Skin of body (tissue), 2 donors: ENCODE data around the gene ELFN1. TPM values are rescaled to one million over a fixed set of nuclear protein-coding genes. Genes with fewer than 3 reads are reported as not detected.
A peak's percentile ranks its signal among the peaks of the same experiment; 100 is the strongest.

Experiments
- DNase-seq: peaks from one replicate; lab custom pipeline; 2025; lab: John Stamatoyannopoulos, UW
- total RNA-seq: library from RNA; depleted of rRNA; stranded (reverse); fragments of >200 nt; gene quantifications from one replicate; pipeline ENCODE4 v1.2.3, GENCODE V29; 2014

Gene ELFN1
- total RNA-seq = 3.1 TPM

- peak; percentile 47 for DNase-seq
Observed at GRCh38 chr7:1669954-1670893, at the start of gene ELFN1. TSS of gene ELFN1 (plus strand) at chr7:1670277. CDS start at chr7:1744597, 74,320 bp downstream.

GRCh38 chr7:1620835-1621234 lies 49.2 kb upstream of the ELFN1 start:
- no peak for DNase-seq

GRCh38 chr7:1621718-1622117 lies 48.4 kb upstream of the ELFN1 start:
- DNase-seq = no peak

GRCh38 chr7:1622441-1622840 lies 47.6 kb upstream of the ELFN1 start:
- no peak for DNase-seq

GRCh38 chr7:1623810-1624209 lies 46.3 kb upstream of the ELFN1 start:
- DNase-seq = no peak

GRCh38 chr7:1624999-1625927 lies 44.8 kb upstream of the ELFN1 start:
- no peak for DNase-seq

- no peak for DNase-seq
Observed at GRCh38 chr7:1626769-1627168, 43.3 kb upstream of the ELFN1 start.

- no peak for DNase-seq
Observed at GRCh38 chr7:1630700-1631336, 39.3 kb upstream of the ELFN1 start.

GRCh38 chr7:1631678-1632077 lies 38.4 kb upstream of the ELFN1 start:
- DNase-seq = no peak

GRCh38 chr7:1632506-1632905 lies 37.6 kb upstream of the ELFN1 start:
- no peak for DNase-seq

- DNase-seq = no peak
Observed at GRCh38 chr7:1632916-1633785, 36.9 kb upstream of the ELFN1 start.

GRCh38 chr7:1635401-1635800 lies 34.7 kb upstream of the ELFN1 start:
- no peak for DNase-seq

- no peak for DNase-seq
Observed at GRCh38 chr7:1637155-1637554, 32.9 kb upstream of the ELFN1 start.

- no peak for DNase-seq
Observed at GRCh38 chr7:1638215-1638661, 31.8 kb upstream of the ELFN1 start.

GRCh38 chr7:1639071-1639470 lies 31.0 kb upstream of the ELFN1 start:
- no peak for DNase-seq

- DNase-seq = no peak
Observed at GRCh38 chr7:1639532-1640175, 30.4 kb upstream of the ELFN1 start.

- no peak for DNase-seq
Observed at GRCh38 chr7:1640376-1641172, 29.5 kb upstream of the ELFN1 start.

GRCh38 chr7:1641173-1641572 lies 28.9 kb upstream of the ELFN1 start:
- DNase-seq = no peak

GRCh38 chr7:1641661-1642260 lies 28.3 kb upstream of the ELFN1 start:
- no peak for DNase-seq
